ENCODE results near the gene TRIM71. TPM values are rescaled to one million over a fixed set of nuclear protein-coding genes. Genes with fewer than 3 reads are reported as not detected.
"Not testable (repeated sequence)": the region's sequence is repeated elsewhere in the genome, so short reads cannot be mapped to it uniquely, and the experiment has no call there.

TRIM71 gene
- total RNA-seq, 4 donors from 2014 or later = not detected

GRCh38 chr3:32842987-32843386, 25.2 kb downstream of the TRIM71 start:
- Histone ChIP-seq H3K36me3 (no peaks in the 10 kb centered on the region), H3K4me1 (no peaks in the 10 kb centered on the region), H3K9me3 (no peaks in the 10 kb centered on the region), H3K27me3 (peaks cover 21% of the 10 kb centered on the region), H3K27ac (no peak overlapping the region), H3K4me3 (no peak overlapping the region)
- ATAC-seq = no peak
- WGBS, 2 donors (ENCODE audit: low coverage in 1 of 2) = no CpG with 5 or more reads among the region's 2 CpGs
- TF ChIP-seq POLR2A (IDR thresholded peaks at IDR 0.05) = no peak
- TF ChIP-seq EP300 (IDR thresholded peaks at IDR 0.05) = no peak
- no peak for TF ChIP-seq POLR2AphosphoS5 (IDR thresholded peaks at IDR 0.05)

GRCh38 chr3:32843510-32844321, 25.9 kb downstream of the TRIM71 start:
- no peak overlapping the region for H3K27ac ChIP-seq
- no peak for TF ChIP-seq POLR2AphosphoS5 (IDR thresholded peaks at IDR 0.05)
- no peak for TF ChIP-seq POLR2A (IDR thresholded peaks at IDR 0.05)
- TF ChIP-seq EP300 (IDR thresholded peaks at IDR 0.05) = no peak
- TF ChIP-seq CTCF (IDR thresholded peaks at IDR 0.05) = no peak
- no peak for ATAC-seq
- 76 to 87% methylated on average over 7 to 17 of the region's 17 CpGs for WGBS, 2 donors (ENCODE audit: low coverage in 1 of 2)
- H3K4me3 ChIP-seq = no peak overlapping the region
- H3K36me3 ChIP-seq = no peaks in the 10 kb centered on the region
- H3K27me3 ChIP-seq = peaks cover 17% of the 10 kb centered on the region
- H3K4me1 ChIP-seq = no peaks in the 10 kb centered on the region
- H3K9me3 ChIP-seq = no peaks in the 10 kb centered on the region

GRCh38 chr3:32844322-32844654, 26.5 kb downstream of the TRIM71 start:
- Histone ChIP-seq H3K9me3 (no peaks in the 10 kb centered on the region), H3K4me3 (no peak overlapping the region), H3K27me3 (peaks cover 11% of the 10 kb centered on the region), H3K36me3 (no peaks in the 10 kb centered on the region), H3K4me1 (no peaks in the 10 kb centered on the region), H3K27ac (no peak overlapping the region)
- no peak for ATAC-seq
- WGBS, 2 donors (ENCODE audit: low coverage in 1 of 2) = 92 to 98% methylated on average over 2 to 5 of the region's 7 CpGs
- no peak for TF ChIP-seq CTCF (IDR thresholded peaks at IDR 0.05)
- TF ChIP-seq POLR2AphosphoS5 (IDR thresholded peaks at IDR 0.05) = no peak
- no peak for TF ChIP-seq POLR2A (IDR thresholded peaks at IDR 0.05)
- no peak for TF ChIP-seq EP300 (IDR thresholded peaks at IDR 0.05)

- Histone ChIP-seq H3K4me1 (no peaks in the 10 kb centered on the region), H3K9me3 (no peaks in the 10 kb centered on the region), H3K27me3 (peaks cover 7% of the 10 kb centered on the region), H3K4me3 (no peak overlapping the region), H3K27ac (no peak overlapping the region), H3K36me3 (no peaks in the 10 kb centered on the region)
- TF ChIP-seq POLR2A (IDR thresholded peaks at IDR 0.05) (no peak), POLR2AphosphoS5 (IDR thresholded peaks at IDR 0.05) (no peak)
- WGBS, 2 donors (ENCODE audit: low coverage in 1 of 2) = 100% methylated on average over 1 of the region's 1 CpG
- no peak for ATAC-seq
Observed at GRCh38 chr3:32844914-32845313, 27.1 kb downstream of the TRIM71 start.

- not testable (repeated sequence) for H3K27me3 ChIP-seq, H3K9me3 ChIP-seq, H3K4me3 ChIP-seq, H3K36me3 ChIP-seq, H3K27ac ChIP-seq, ATAC-seq, H3K4me1 ChIP-seq
- 94 to 95% methylated on average over 6 of the region's 6 CpGs for WGBS, 2 donors (ENCODE audit: low coverage in 1 of 2)
Observed at GRCh38 chr3:32845546-32845945, 27.7 kb downstream of the TRIM71 start.

- H3K4me1 ChIP-seq, H3K4me3 ChIP-seq, H3K27ac ChIP-seq, H3K36me3 ChIP-seq, ATAC-seq, H3K27me3 ChIP-seq, H3K9me3 ChIP-seq: not testable (repeated sequence)
- WGBS, 2 donors (ENCODE audit: low coverage in 1 of 2) = 91 to 100% methylated on average over 3 to 14 of the region's 15 CpGs
Observed at GRCh38 chr3:32847045-32847444, 29.2 kb downstream of the TRIM71 start.

- Histone ChIP-seq H3K4me1 (no peaks in the 10 kb centered on the region), H3K27me3 (peaks cover 7% of the 10 kb centered on the region), H3K27ac (no peak overlapping the region), H3K36me3 (no peaks in the 10 kb centered on the region), H3K9me3 (no peaks in the 10 kb centered on the region), H3K4me3 (no peak overlapping the region)
- WGBS, 2 donors (ENCODE audit: low coverage in 1 of 2) = 20 to 46% methylated on average over 1 of the region's 1 CpG
- TF ChIP-seq CTCF (IDR thresholded peaks at IDR 0.05) (no peak), POLR2A (IDR thresholded peaks at IDR 0.05) (no peak), POLR2AphosphoS5 (IDR thresholded peaks at IDR 0.05) (no peak), EP300 (IDR thresholded peaks at IDR 0.05) (no peak)
- no peak for ATAC-seq
Observed at GRCh38 chr3:32847528-32847927, 29.7 kb downstream of the TRIM71 start.
